Left lung (tissue), 10 donors: ENCODE measurements around the gene NAV2. TPM values are rescaled to one million over a fixed set of nuclear protein-coding genes. Genes with fewer than 3 reads are reported as not detected.
"Not testable (repeated sequence)": the region's sequence is repeated elsewhere in the genome, so short reads cannot be mapped to it uniquely, and the experiment has no call there.

ENCODE experiments used
- ATAC-seq: fragments of 200-7000 bp; cut with Tn5 transposase; one replicate; pipeline ENCODE4 v1.9.1; 2020; ENCODE audit warnings: moderate library complexity
- DNase-seq, 4 donors: peaks; one replicate each; pipeline ENCODE4 v3.0.0-alpha.2; 2013 to 2020
- H3K27ac ChIP-seq, 2 donors: fragments of 200-600 bp; sonication (generic) in 1 of 2; one replicate each; pipeline versions ENCODE4 v1.5.0 to v1.8.0; 2020 to 2021
- H3K27me3 ChIP-seq, 2 donors: fragments of 200-600 bp; sonication (generic) in 1 of 2; one replicate each; pipeline versions ENCODE4 v1.5.0 to v1.8.0; 2020 to 2021
- H3K36me3 ChIP-seq, 2 donors: fragments of 200-600 bp; sonication (generic) in 1 of 2; one replicate each; pipeline versions ENCODE4 v1.5.0 to v1.8.0; 2020 to 2021
- H3K4me1 ChIP-seq, 2 donors: fragments of 200-600 bp; one replicate each; pipeline ENCODE4 v1.8.0; 2021
- H3K4me3 ChIP-seq, 2 donors: fragments of 200-600 bp; sonication (generic) in 1 of 2; one replicate each; pipeline versions ENCODE4 v1.5.0 to v1.8.0; 2020 to 2021; ENCODE audit warnings: mild to moderate bottlenecking in 1 of 2
- H3K9me3 ChIP-seq, 2 donors: fragments of 200-600 bp; sonication (generic) in 1 of 2; one replicate each; pipeline versions ENCODE4 v1.5.0 to v1.8.0; 2020 to 2021
- CTCF ChIP-seq, 2 donors: fragments of 200-600 bp; sonication (generic) in 1 of 2; IDR thresholded peaks; one replicate each; pipeline versions ENCODE4 v1.5.0 to v1.8.0; 2021; ENCODE audit warnings: antibody characterized with exemption in 2 of 2
- intact Hi-C, 2 donors: fragments of 100-400 bp; cut with DNase I; formaldehyde crosslinking; loops; one replicate each; pipeline versions ENCODE4 v1.11.2 to v1.14.2; 2022
- polyA plus RNA-seq, 6 donors: library from polyadenylated mRNA; unstranded; fragments of 120-200 nt; gene quantifications; one replicate each; pipeline ENCODE4 v1.2.1, GENCODE V29; 2013; ENCODE audit not compliant: insufficient read length in 6 of 6
- total RNA-seq, 2 donors: library from RNA; stranded (reverse); fragmentation: NEBNext Ultra II Directional; extraction: Animal tissue kit (Norgen Biotek cat#: 25700); gene quantifications; one replicate each; pipeline ENCODE4 v1.2.1, GENCODE V29; 2021
- donor health status: DM: no; HTN: yes; CAD: no.
- donor health status: DM: no; HTN: no; CAD: no.

The NAV2 gene
- total and polyA plus RNA-seq, 8 donors, result 18.0 to 59.9 (median 23.1) TPM

- Histone ChIP-seq H3K4me1 (peaks cover 0 to 5% of the 10 kb centered on the region in 2 donors), H3K4me3 (no peak overlapping the region), H3K9me3 (no peaks in the 10 kb centered on the region), H3K27me3 (no peaks in the 10 kb centered on the region), H3K27ac (no peak overlapping the region), H3K36me3 (no peaks in the 10 kb centered on the region)
- DNase-seq (no peak), ATAC-seq (no peak)
- intact Hi-C loops, result no loop called here
- no peak for TF ChIP-seq CTCF (IDR thresholded peaks at IDR 0.05)
These were observed 245.6 kb downstream of the NAV2 start for GRCh38 chr11:19958204-19958603.

- DNase-seq (no peak), ATAC-seq (no peak)
- no peaks in the 10 kb centered on the region for H3K36me3 ChIP-seq
- H3K4me1 ChIP-seq, result peaks cover 0 to 2% of the 10 kb centered on the region in 2 donors
- no peaks in the 10 kb centered on the region for H3K27me3 ChIP-seq
- no peak for TF ChIP-seq CTCF (IDR thresholded peaks at IDR 0.05)
- no peak overlapping the region for H3K27ac ChIP-seq
- no peaks in the 10 kb centered on the region for H3K9me3 ChIP-seq
- no peak overlapping the region for H3K4me3 ChIP-seq
- intact Hi-C loops, result no loop called here
These were observed 246.6 kb downstream of the NAV2 start for GRCh38 chr11:19959210-19959609.

GRCh38 chr11:19959648-19960059 lies 247.0 kb downstream of the NAV2 start:
- H3K4me3 ChIP-seq, result no peak overlapping the region
- ATAC-seq, result no peak
- no peaks in the 10 kb centered on the region for H3K9me3 ChIP-seq
- no peak for DNase-seq
- no peak for TF ChIP-seq CTCF (IDR thresholded peaks at IDR 0.05)
- H3K36me3 ChIP-seq, result no peaks in the 10 kb centered on the region
- no peaks in the 10 kb centered on the region for H3K4me1 ChIP-seq
- no peak overlapping the region for H3K27ac ChIP-seq
- intact Hi-C loops, result no loop called here
- no peaks in the 10 kb centered on the region for H3K27me3 ChIP-seq

- not testable (repeated sequence) for H3K27ac ChIP-seq
These were observed 247.8 kb downstream of the NAV2 start for GRCh38 chr11:19960410-19960809.

GRCh38 chr11:19961225-19961624 lies 248.6 kb downstream of the NAV2 start:
- Histone ChIP-seq H3K36me3 (peaks cover 0 to under 1% of the 10 kb centered on the region in 2 donors), H3K27ac (no peak overlapping the region), H3K9me3 (no peaks in the 10 kb centered on the region), H3K4me1 (no peaks in the 10 kb centered on the region), H3K4me3 (no peak overlapping the region), H3K27me3 (no peaks in the 10 kb centered on the region)
- intact Hi-C loops, result no loop called here
- ATAC-seq (no peak), DNase-seq (no peak)
- TF ChIP-seq CTCF (IDR thresholded peaks at IDR 0.05), result no peak

More at GRCh38 chr11:19960410-19960809, 247.8 kb downstream of the NAV2 start:
- H3K4me3 ChIP-seq, DNase-seq, intact Hi-C loops, H3K27me3 ChIP-seq, ATAC-seq, H3K9me3 ChIP-seq, H3K36me3 ChIP-seq, H3K4me1 ChIP-seq: not testable (repeated sequence)

GRCh38 chr11:19962053-19962800 lies 249.6 kb downstream of the NAV2 start:
- no peaks in the 10 kb centered on the region for H3K27me3 ChIP-seq
- H3K27ac ChIP-seq, result no peak overlapping the region
- DNase-seq (no peak), ATAC-seq (no peak)
- peaks cover 0 to 4% of the 10 kb centered on the region in 2 donors for H3K36me3 ChIP-seq
- H3K9me3 ChIP-seq, result no peaks in the 10 kb centered on the region
- no peaks in the 10 kb centered on the region for H3K4me1 ChIP-seq
- no peak for TF ChIP-seq CTCF (IDR thresholded peaks at IDR 0.05)
- intact Hi-C loops, result no loop called here
- no peak overlapping the region for H3K4me3 ChIP-seq
